H4 (cell line): Measurements from ENCODE around the gene MAPT. TPM values are rescaled to one million over a fixed set of nuclear protein-coding genes. Genes with fewer than 3 reads are reported as not detected.

Source experiments
- DNase-seq: peaks from one replicate; pipeline ENCODE4 v3.0.0-alpha.2; 2015; ENCODE audit warnings: low spot score
- total RNA-seq: library from RNA; depleted of rRNA; stranded (reverse); fragments of >200 nt; shearing (Covaris generic); gene quantifications from 2 replicates; pipeline ENCODE4 v1.2.3, GENCODE V29; 2014; rRNA removed

Gene MAPT
- total RNA-seq, 1 experiment from 2014 or later, result 2.3 TPM

DNA sequence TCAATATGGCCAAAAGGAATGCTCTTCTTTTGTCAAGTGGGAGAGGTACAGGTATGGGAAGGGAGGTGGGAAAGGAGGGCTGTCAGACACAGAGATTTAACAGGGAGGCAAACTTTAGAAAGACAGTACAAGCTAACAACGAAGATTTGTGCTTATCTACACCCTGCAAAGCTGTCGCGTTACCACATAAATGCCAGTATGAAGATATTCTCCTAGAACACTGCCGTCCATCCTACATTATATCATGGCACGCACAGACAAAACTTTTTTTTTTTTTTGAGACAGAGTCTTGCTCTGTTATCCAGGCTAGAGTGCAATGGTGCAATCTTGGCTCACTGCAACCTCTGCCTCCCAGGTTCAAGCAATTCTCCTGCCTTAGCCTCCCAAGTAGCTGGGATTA lies 155.3 kb downstream of the MAPT start:
- no peak for DNase-seq

DNA sequence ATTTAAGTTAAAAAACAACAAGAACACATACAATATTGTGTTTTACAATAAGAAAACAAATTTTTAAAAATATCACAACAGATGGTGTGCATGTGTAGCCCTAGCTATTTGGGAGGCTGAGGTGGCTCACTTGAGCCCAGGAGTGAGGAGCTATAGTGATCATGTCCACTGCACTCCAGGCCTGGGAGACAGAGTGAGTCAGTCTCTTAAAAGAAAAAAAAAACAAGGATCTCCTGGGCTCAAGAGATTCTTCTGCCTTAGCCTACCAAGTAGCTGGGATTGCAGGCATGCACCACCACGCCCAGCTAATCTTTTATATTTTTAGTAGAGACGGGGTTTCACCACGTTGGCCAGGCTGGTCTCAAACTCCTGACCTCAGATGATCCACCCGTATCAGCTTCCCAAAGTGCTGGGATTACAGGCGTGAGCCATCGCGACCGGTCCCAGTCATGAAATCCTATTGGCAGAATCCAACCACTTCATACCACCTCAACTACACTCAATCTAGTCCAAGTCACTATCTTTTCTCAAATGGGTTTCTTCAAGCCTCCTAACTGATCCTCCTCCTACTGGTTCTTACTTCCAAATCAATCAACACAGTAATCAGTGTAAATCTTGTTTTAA lies 159.7 kb downstream of the MAPT start:
- no peak for DNase-seq

DNA sequence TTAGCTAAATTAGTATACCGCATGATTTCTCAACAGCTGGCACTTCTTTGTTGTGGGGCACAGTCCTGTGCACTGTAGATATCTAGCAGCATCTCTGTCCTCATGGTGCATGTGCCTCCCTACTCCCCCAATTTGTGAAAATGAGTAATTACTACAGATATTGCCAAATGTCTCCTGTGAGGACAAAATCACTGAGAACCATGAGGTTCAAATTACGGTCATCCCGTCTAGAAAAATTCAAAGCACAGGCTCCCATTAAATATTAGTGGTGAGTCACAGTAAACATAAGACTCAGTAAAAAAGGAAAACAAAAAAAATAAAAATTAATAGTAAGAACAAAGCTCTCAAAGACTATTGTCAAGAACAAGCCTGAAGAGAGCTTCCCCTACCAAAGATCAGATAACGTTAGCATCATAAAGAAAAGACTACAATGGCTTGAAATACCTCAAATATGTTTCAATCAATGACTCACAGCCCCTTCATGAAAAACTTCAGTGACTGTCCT lies 162.5 kb downstream of the MAPT start:
- DNase-seq, result no peak

DNA sequence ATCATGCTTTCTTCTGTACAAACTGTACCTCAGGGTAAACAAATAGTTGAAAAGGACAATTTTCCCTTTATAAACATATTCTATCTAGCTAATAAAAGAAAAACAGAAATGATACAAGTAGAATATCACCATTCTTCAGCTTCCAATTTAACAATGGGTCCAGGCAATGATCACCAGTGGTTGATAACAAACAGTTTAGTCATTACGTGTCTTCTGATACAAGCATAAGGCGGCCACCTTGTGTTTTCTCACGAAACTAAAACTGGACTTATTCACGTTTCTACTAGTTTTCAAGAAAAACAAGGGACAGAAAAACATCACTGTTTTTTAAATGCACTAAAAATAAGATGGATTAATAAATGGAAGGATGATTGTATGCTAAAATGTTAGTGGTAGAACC lies 163.0 kb downstream of the MAPT start:
- no peak for DNase-seq

DNA sequence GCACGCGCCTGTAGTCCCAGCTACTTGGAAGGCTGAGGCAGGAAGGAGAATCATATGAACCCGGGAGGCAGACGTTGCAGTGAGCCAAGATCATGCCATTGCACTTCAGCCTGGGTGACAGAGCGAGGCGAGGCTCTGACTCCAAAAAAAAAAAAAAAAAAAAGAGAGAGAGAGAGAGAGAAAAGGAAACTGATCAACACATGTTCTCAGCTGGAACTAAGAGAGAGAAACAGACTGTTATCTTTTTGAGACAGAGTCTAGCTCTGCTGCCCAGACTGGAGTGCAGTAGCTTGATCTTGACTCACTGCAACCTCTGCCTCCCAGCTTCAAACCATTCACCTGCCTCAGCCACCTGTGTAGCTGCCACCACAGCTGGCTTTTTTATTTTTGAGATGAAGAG lies 165.1 kb downstream of the MAPT start:
- DNase-seq, result no peak

DNA sequence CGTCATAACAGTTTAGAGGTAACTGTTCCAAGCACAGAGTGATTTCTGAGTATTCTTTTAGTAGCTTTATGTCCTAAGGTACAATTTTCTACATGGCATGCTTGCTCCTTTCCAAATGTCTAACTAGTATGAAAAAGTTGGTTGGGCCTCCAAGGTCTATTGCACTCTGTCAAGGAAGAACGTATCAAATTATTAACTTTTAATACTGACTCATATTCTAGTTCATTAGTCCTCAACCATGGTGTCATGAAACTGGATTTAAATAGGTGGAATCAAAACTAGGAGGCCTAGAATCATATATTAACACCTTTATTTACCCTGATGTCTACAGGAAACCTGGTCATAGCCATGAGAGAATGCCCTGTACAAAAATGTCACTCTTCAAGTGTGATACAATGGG lies 166.1 kb downstream of the MAPT start:
- DNase-seq, result no peak

DNA sequence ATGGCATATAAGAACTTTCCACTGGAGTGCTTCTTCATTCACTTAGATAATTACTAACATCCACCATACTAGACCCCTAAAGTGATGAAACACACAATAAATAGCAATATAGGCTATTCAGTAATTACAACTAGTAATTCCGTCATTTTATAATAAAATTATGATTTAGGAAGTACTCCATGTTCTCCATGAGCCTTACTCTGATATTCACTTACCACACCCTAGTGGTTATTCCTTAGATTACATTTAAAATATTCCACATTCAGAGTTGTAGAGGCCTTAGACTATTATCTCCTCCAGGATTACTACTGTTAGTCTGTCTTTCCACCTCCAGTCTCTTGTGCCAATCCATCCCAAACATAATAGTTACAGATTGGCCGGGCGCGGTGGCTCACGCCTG lies 167.1 kb downstream of the MAPT start:
- no peak for DNase-seq

DNA sequence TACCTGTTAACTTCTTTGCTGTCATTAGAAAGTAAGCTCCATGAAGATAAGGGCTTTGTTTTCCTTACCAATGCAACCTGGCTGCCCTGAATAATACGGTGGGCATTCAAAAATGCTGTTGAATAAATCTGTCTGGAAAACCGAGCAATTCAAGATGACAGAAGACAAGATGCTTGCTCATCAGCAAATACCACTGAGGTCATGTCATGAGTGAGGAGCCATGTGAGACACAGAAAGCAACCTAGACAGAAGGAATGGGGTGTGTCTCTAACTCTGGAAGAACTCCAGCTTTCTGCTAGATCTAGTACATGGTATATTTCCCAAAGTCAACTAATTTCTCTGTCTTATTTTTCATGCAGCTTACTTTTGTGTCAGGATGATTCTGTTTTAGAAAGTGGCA lies 168.9 kb downstream of the MAPT start:
- DNase-seq, result no peak

DNA sequence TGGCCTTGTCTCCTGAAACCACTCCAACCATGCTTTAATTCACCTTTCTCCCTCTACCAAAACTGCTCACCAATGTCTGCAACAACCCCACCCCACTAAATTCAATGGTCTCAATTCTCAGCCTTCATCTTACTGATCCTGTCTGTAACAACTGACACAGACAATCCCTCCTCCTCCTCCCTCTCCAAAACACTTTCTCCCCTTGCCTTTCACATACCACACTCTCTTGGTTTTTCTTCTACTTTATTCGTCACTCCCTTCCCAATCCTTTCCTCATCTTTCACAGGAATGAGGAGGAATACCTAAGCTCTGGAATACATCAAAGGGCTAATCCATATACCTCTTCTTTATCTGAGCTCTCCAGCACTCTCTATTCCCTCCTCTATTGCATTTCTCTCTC lies 170.1 kb downstream of the MAPT start:
- no peak for DNase-seq

DNA sequence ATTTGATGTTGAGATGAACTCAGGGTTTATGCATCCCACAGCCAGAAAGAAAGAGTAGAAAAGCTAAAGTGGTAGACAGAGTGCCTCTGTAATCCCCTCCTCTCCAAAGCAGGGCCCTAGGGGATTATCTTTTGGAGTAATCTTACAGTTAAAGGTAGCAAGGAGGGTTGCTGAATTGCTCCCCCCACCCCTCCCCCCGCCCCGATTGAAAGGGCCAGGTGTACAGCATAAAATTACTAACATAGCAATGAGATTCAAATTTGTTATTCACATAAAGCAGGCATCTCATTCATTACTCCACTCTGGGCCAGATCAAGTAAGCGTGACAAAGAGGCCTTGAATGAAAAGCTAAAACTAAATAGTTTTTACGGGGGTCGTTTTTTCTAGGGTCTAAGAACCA lies 177.4 kb downstream of the MAPT start:
- no peak for DNase-seq

DNA sequence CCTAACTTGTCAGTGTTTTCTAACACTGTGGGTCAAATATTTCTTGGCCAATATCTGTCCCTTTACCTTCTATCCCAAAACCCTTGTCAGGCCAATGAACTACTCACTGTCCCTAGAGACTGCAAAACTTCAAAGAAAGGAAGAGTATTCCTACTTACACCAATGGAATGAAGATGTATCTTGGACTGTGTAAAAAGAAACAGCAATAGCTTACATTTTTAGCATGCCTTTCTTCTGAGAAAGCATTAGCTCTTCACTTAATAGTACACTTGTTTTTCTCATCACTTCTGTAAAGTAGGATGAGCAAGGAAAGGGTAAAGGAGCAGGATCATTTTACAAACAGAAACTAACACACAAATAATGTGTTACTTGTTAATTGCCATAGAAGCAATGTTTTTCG lies 178.6 kb downstream of the MAPT start:
- no peak for DNase-seq

DNA sequence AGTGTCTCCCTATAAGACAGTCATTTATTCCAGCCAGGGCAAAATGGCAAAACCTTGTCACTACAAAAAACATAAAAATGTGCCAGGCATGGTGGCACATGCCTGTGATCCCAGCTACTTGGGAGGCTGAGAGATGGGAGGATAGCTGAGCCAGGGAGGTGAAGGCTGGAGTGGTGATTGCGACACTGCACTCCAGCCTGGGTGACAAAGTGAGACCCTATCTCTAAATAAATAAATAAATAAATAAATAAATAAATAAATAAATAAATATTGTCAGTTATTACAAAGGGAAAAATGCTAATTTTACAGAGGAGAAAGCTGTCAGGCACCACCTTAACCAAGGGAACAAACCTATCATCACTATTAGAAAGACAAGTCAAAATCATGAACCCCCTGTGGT lies 180.2 kb downstream of the MAPT start:
- DNase-seq, result no peak

Other genes starting within 250 kb of the MAPT start
- gene CRHR1, start 110.2 kb upstream of the MAPT start, total RNA-seq, result 1.2 and 3.6 TPM in 2 replicates
- gene SPPL2C, start 49.7 kb upstream of the MAPT start, total RNA-seq, result not detected in 2 replicates
- not detected in 2 replicates for gene STH, start 104.7 kb downstream of the MAPT start, total RNA-seq